SK-N-SH (cell line): ENCODE results near the gene ELOVL6. TPM values are rescaled to one million over a fixed set of nuclear protein-coding genes. Genes with fewer than 3 reads are reported as not detected.
"Not testable (repeated sequence)": the region's sequence is repeated elsewhere in the genome, so short reads cannot be mapped to it uniquely, and the experiment has no call there.

Experiments used
- CTCF ChIA-PET: fragments of 300-600, 350-600 bp; formaldehyde crosslinking; extraction: SDS; loops from one replicate; lab custom pipeline; 2021; lab: Yijun Ruan, JAX
- POLR2A ChIA-PET: fragments of 350-600 bp; sonication (Branson Sonifier 250); formaldehyde crosslinking; extraction: SDS; loops from one replicate; lab custom pipeline; 2020; ENCODE audit warnings: antibody characterized with exemption, inconsistent platforms; lab: Yijun Ruan, JAX
- DNase-seq: peaks from one replicate; pipeline ENCODE4 v3.0.0; 2012
- H2AFZ ChIP-seq: fragments of 200-600 bp; sonication (generic); 2 replicates; pipeline ENCODE4 v1.8.1; 2016; ENCODE audit warnings: antibody characterized with exemption, mild to moderate bottlenecking, low read depth
- H3F3A ChIP-seq: fragments of 200-600 bp; sonication (generic); replicated peaks from 2 replicates; pipeline ENCODE3; 2016; ENCODE audit warnings: antibody characterized with exemption, mild to moderate bottlenecking; ENCODE audit not compliant: insufficient read depth
- H3K27ac ChIP-seq, 2 experiments: fragments of 200-500 bp in 1 of 2; fragments of 200-600 bp in 1 of 2; sonication (Bioruptor generic) in 1 of 2; sonication (generic), shearing (Covaris generic) in 1 of 2; 2 replicates each; pipeline versions ENCODE4 v1.5.1 to v1.6.1; 2014 to 2016; ENCODE audit warnings: low read depth in 2 of 2, inconsistent platforms in 1 of 2, low read length in 1 of 2, mild to moderate bottlenecking in 1 of 2, mixed read lengths in 1 of 2
- H3K27me3 ChIP-seq: fragments of 200-600 bp; sonication (generic), shearing (Covaris generic); 2 replicates; pipeline ENCODE4 v1.6.1; 2016; ENCODE audit warnings: mixed run types; ENCODE audit not compliant: insufficient read depth
- H3K36me3 ChIP-seq, 2 experiments: fragments of 200-500 bp in 1 of 2; fragments of 200-600 bp in 1 of 2; sonication (Bioruptor generic) in 1 of 2; sonication (generic) in 1 of 2; replicated peaks in 1 of 2; 2 replicates each; pipeline versions ENCODE3 to v1.5.1; 2014 to 2016; ENCODE audit warnings: low read length in 1 of 2, mild to moderate bottlenecking in 1 of 2; ENCODE audit not compliant: insufficient read depth in 2 of 2, control insufficient read depth in 1 of 2
- H3K4me1 ChIP-seq, 2 experiments: fragments of 200-500 bp in 1 of 2; fragments of 200-600 bp in 1 of 2; sonication (Bioruptor generic) in 1 of 2; sonication (generic), shearing (Covaris generic) in 1 of 2; 2 replicates each; pipeline versions ENCODE4 v1.5.1 to v1.6.1; 2014 to 2016; ENCODE audit warnings: low read depth in 1 of 2, low read length in 1 of 2, mixed run types in 1 of 2; ENCODE audit not compliant: insufficient read depth in 2 of 2, control insufficient read depth in 1 of 2
- H3K4me2 ChIP-seq: fragments of 200-600 bp; sonication (generic), shearing (Covaris generic); 2 replicates; pipeline ENCODE4 v1.6.1; 2017; ENCODE audit warnings: mixed run types
- H3K4me3 ChIP-seq, 2 experiments: fragments of 200-500 bp in 1 of 2; fragments of 200-600 bp in 1 of 2; sonication (Bioruptor generic) in 1 of 2; sonication (generic), shearing (Covaris generic) in 1 of 2; 2 replicates each; pipeline versions ENCODE4 v1.5.1 to v1.8.1; 2014 to 2016; ENCODE audit warnings: low read depth in 2 of 2, inconsistent platforms in 1 of 2, low read length in 1 of 2, mild to moderate bottlenecking in 1 of 2, mixed read lengths in 1 of 2, moderate library complexity in 1 of 2
- H3K79me2 ChIP-seq: fragments of 200-600 bp; sonication (generic); 2 replicates; pipeline ENCODE4 v1.8.1; 2017; ENCODE audit warnings: mild to moderate bottlenecking; ENCODE audit not compliant: insufficient read depth
- H3K9ac ChIP-seq: fragments of 200-600 bp; sonication (generic); 2 replicates; pipeline ENCODE4 v1.6.1; 2017; ENCODE audit warnings: mixed run types
- H3K9me2 ChIP-seq: fragments of 200-600 bp; sonication (generic); 2 replicates; pipeline ENCODE4 v1.6.1; 2017; ENCODE audit warnings: mixed run types
- H3K9me3 ChIP-seq: fragments of 200-600 bp; sonication (generic); 2 replicates; pipeline ENCODE4 v1.6.1; 2017; ENCODE audit warnings: mixed run types, mild to moderate bottlenecking, moderate library complexity
- H4K20me1 ChIP-seq: fragments of 200-600 bp; sonication (generic); 2 replicates; pipeline ENCODE4 v1.6.1; 2017; ENCODE audit warnings: mild to moderate bottlenecking, mixed run types; ENCODE audit not compliant: insufficient read depth
- CHD2 ChIP-seq: fragments of 150-350 bp; IDR thresholded peaks from 2 replicates; pipeline ENCODE4 v1.6.1; 2018; ENCODE audit warnings: low read length; ENCODE audit not compliant: partially characterized antibody
- CTCF ChIP-seq: fragments of 200-600 bp; sonication (generic); IDR thresholded peaks from 2 replicates; pipeline ENCODE4 v1.6.1; 2017; ENCODE audit warnings: antibody characterized with exemption, mild to moderate bottlenecking, moderate library complexity
- ELF1 ChIP-seq: IDR thresholded peaks from 2 replicates; pipeline ENCODE4 v1.4.0; 2012
- EP300 ChIP-seq, 2 experiments: IDR thresholded peaks; 2 replicates each; pipeline versions ENCODE4 v1.4.0 to v1.6.1; 2012; ENCODE audit warnings: borderline replicate concordance in 1 of 2, low read depth in 1 of 2, low read length in 1 of 2
- FOSL2 ChIP-seq: IDR thresholded peaks from 2 replicates; pipeline ENCODE4 v1.4.0; 2012; ENCODE audit warnings: low read depth, mild to moderate bottlenecking, moderate library complexity, borderline replicate concordance
- FOXJ3 ChIP-seq: sonication (generic); formaldehyde crosslinking; IDR thresholded peaks from 2 replicates; pipeline ENCODE4 v1.5.1; 2020; ENCODE audit warnings: mild to moderate bottlenecking, missing genetic modification reagents
- GATA2 ChIP-seq: sonication (generic); formaldehyde crosslinking; IDR thresholded peaks from 2 replicates; pipeline ENCODE4 v1.5.0; 2020; ENCODE audit warnings: mild to moderate bottlenecking, missing genetic modification reagents
- JUND ChIP-seq: IDR thresholded peaks from 2 replicates; pipeline ENCODE4 v1.4.0; 2012
- NFIC ChIP-seq: IDR thresholded peaks from 2 replicates; pipeline ENCODE4 v1.4.0; 2012; ENCODE audit warnings: borderline replicate concordance
- POLR2AphosphoS5 ChIP-seq: IDR thresholded peaks from 2 replicates; pipeline ENCODE4 v1.6.1; 2012; ENCODE audit warnings: low read depth, low read length
- RAD21 ChIP-seq: IDR thresholded peaks from 2 replicates; pipeline ENCODE4 v1.6.1; 2012; ENCODE audit warnings: mild to moderate bottlenecking, low read length
- REST ChIP-seq: IDR thresholded peaks from 2 replicates; pipeline ENCODE4 v1.6.1; 2012; ENCODE audit warnings: mild to moderate bottlenecking, low read depth, low read length, moderate library complexity
- SMC3 ChIP-seq: IDR thresholded peaks from 2 replicates; pipeline ENCODE4 v1.6.1; 2012; ENCODE audit warnings: low read depth, low read length, improper control_type of control experiment
- TCF12 ChIP-seq: IDR thresholded peaks from 2 replicates; pipeline ENCODE4 v1.4.0; 2012
- TEAD4 ChIP-seq: IDR thresholded peaks from 2 replicates; pipeline ENCODE4 v1.4.0; 2012; ENCODE audit warnings: mild to moderate bottlenecking, borderline replicate concordance; ENCODE audit not compliant: insufficient read depth
- USF1 ChIP-seq: IDR thresholded peaks from 2 replicates; pipeline ENCODE4 v1.4.0; 2012; ENCODE audit warnings: low read depth, borderline replicate concordance
- USF2 ChIP-seq: fragments of 150-350 bp; IDR thresholded peaks from 2 replicates; pipeline ENCODE4 v1.6.1; 2017; ENCODE audit warnings: antibody characterized with exemption, low read length, low read depth, borderline replicate concordance
- YY1 ChIP-seq: IDR thresholded peaks from 2 replicates; pipeline ENCODE4 v1.4.0; 2012; ENCODE audit warnings: low read depth, mild to moderate bottlenecking
- WGBS: methylation state at CpG from one replicate; pipeline ENCODE4 v1.1.6; 2017; ENCODE audit warnings: low lambda C conversion rate; 5-methylcytosine and 5-hydroxymethylcytosine counted together
- polyA plus RNA-seq, 3 experiments: library from polyadenylated mRNA; depleted of rRNA; stranded (reverse); fragments of >200 nt; gene quantifications; 2 replicates each; pipeline ENCODE4 v1.2.3, GENCODE V29; 2012
- TF ChIP-seq, protein P1 (sequence below): IDR thresholded peaks from 2 replicates; pipeline ENCODE4 v1.4.0; 2012; ENCODE audit warnings: low read depth, borderline replicate concordance

The ELOVL6 gene
- polyA plus RNA-seq, 1 of the 3 experiments (the other 2 are of a cell fraction), result 9.0 TPM

DNA sequence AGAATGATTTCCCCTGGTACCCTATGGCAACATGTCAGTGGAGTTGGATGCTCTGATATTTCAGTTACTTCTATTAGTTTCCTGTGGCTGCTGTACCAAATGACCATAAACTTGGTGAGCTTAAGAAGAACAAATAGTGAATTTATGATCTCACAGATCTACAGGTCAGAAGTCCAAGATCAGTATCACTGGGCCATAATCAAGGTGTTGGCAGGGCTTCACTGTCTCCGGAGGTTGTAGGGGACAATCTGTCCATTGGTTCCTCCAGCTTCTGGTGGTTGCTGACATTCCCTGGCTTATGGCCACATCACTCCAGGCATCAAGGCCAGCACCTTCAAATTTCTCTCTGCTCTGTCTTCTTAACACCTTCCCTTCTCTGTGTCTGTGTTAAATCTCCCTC, 37.9 kb upstream of the ELOVL6 start:
- POLR2A ChIA-PET, result no interaction called here
- no peaks in the 10 kb centered on the region for H3K36me3 ChIP-seq
- no peaks in the 10 kb centered on the region for H3K79me2 ChIP-seq
- DNase-seq, result no peak
- H3K9me3 ChIP-seq, result no peaks in the 10 kb centered on the region
- H3K4me1 ChIP-seq, result no peaks in the 10 kb centered on the region
- H3K27me3 ChIP-seq, result no peaks in the 10 kb centered on the region; the same call in 1 of the 2 replicates
- no peaks in the 10 kb centered on the region for H3K9me2 ChIP-seq
- CTCF ChIA-PET, result interaction anchor here (1.2 to 1.3 kb wide), 2 partner anchors 11 to 230 kb away, joined by 3 read pairs; no protein-coding TSS in a partner anchor
- H3K4me2 ChIP-seq, result no peak overlapping the region
- H3K27ac ChIP-seq, result no peak overlapping the region
- no peak overlapping the region for H3K4me3 ChIP-seq
- no peak overlapping the region for H3K9ac ChIP-seq
- no peak for TF ChIP-seq NFIC
- no peak for TF ChIP-seq JUND
- no peak for TF ChIP-seq USF1
- TF ChIP-seq YY1, result no peak
- TF ChIP-seq GATA2 (CRISPR knock-in tag), result no peak
- TF ChIP-seq USF2, result no peak
- TF ChIP-seq REST, result no peak
- no peak for TF ChIP-seq ELF1
- TF ChIP-seq SMC3, result no peak
- TF ChIP-seq CTCF, result no peak
- no peak for TF ChIP-seq TEAD4
- TF ChIP-seq FOXJ3 (CRISPR knock-in tag), result no peak
- no peak for TF ChIP-seq EP300 (IDR thresholded peaks at IDR 0.05; ENCODE audit: borderline replicate concordance in 1 of 2, low read depth in 1 of 2, low read length in 1 of 2)
- no peak for TF ChIP-seq CHD2
- no peak for TF ChIP-seq POLR2AphosphoS5
- TF ChIP-seq RAD21, result no peak
- TF ChIP-seq FOSL2, result no peak
- TF ChIP-seq, protein P1, sequence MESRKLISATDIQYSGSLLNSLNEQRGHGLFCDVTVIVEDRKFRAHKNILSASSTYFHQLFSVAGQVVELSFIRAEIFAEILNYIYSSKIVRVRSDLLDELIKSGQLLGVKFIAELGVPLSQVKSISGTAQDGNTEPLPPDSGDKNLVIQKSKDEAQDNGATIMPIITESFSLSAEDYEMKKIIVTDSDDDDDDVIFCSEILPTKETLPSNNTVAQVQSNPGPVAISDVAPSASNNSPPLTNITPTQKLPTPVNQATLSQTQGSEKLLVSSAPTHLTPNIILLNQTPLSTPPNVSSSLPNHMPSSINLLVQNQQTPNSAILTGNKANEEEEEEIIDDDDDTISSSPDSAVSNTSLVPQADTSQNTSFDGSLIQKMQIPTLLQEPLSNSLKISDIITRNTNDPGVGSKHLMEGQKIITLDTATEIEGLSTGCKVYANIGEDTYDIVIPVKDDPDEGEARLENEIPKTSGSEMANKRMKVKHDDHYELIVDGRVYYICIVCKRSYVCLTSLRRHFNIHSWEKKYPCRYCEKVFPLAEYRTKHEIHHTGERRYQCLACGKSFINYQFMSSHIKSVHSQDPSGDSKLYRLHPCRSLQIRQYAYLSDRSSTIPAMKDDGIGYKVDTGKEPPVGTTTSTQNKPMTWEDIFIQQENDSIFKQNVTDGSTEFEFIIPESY, result no peak
- TF ChIP-seq TCF12, result no peak
- H3F3A ChIP-seq, result peaks cover 2% of the 10 kb centered on the region
- no peaks in the 10 kb centered on the region for H4K20me1 ChIP-seq
- 60% methylated on average over 1 of the region's 1 CpG for WGBS
- H2AFZ ChIP-seq, result no peak overlapping the region

DNA sequence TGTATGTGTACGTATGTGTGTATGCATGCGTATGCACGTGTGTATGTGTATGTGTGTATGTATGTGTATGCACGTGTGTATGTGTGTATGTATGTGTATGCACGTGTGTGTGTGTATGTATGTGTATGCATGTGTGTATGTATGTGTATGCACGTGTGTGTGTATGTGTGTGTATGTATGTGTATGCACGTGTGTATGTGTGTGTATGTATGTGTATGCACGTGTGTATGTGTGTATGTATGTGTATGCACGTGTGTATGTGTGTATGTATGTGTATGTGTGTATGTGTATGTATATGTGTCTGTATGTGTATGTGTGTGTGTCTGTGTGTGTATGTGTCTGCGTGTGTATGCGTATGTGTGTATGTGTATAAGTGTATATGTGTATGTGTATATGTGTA, 35.2 kb upstream of the ELOVL6 start:
- H3K9me2 ChIP-seq, H3K4me2 ChIP-seq, H3K79me2 ChIP-seq, H3K9ac ChIP-seq, H3K27me3 ChIP-seq, H4K20me1 ChIP-seq, CTCF ChIA-PET, H3F3A ChIP-seq, DNase-seq, H3K4me3 ChIP-seq, H3K9me3 ChIP-seq, H2AFZ ChIP-seq, H3K36me3 ChIP-seq, H3K4me1 ChIP-seq, H3K27ac ChIP-seq, POLR2A ChIA-PET: not testable (repeated sequence)
- WGBS, result 61% methylated on average over 10 of the region's 11 CpGs
